ENCODE measurements around the gene SIM1.

- TF ChIP-seq POLR2A (IDR thresholded peaks at IDR 0.05; ENCODE audit: low read length) (no peak), GATA1 (IDR thresholded peaks at IDR 0.05; ENCODE audit: low read depth, low read length) (no peak)
These were observed 82.7 kb downstream of the SIM1 start for GRCh38 chr6:100382031-100382430.

Measured in erythroblast (primary cell).